Right lobe of liver (tissue), 6 donors: ENCODE measurements around the gene EVL. TPM values are rescaled to one million over a fixed set of nuclear protein-coding genes. Genes with fewer than 3 reads are reported as not detected.
A peak's percentile ranks its signal among the peaks of the same experiment; 100 is the strongest.
"Not testable (repeated sequence)": the region's sequence is repeated elsewhere in the genome, so short reads cannot be mapped to it uniquely, and the experiment has no call there.

Source experiments
- ATAC-seq, 4 donors: fragments of 200-7000 bp; cut with Tn5 transposase; one replicate each; pipeline ENCODE4 v1.9.1; 2020; ENCODE audit warnings: mild to moderate bottlenecking in 4 of 4, moderate library complexity in 4 of 4
- DNase-seq, 3 donors: peaks; one replicate each; pipeline ENCODE4 v3.0.0-alpha.2; 2020
- H3K27ac ChIP-seq, 3 donors: fragments of 200-600 bp; one replicate each; pipeline ENCODE4 v1.8.0; 2022
- H3K27me3 ChIP-seq, 2 donors: fragments of 200-600 bp; one replicate each; pipeline ENCODE4 v1.8.0; 2022
- H3K36me3 ChIP-seq, 4 donors: fragments of 200-600 bp; sonication (generic) in 1 of 4; one replicate each; pipeline versions ENCODE4 v1.5.1 to v1.8.0; 2017 to 2022; ENCODE audit warnings: control low read depth in 1 of 4
- H3K4me1 ChIP-seq, 4 donors: fragments of 200-600 bp; sonication (generic) in 1 of 4; one replicate each; pipeline versions ENCODE4 v1.5.1 to v1.8.0; 2017 to 2022; ENCODE audit warnings: control low read depth in 1 of 4
- H3K4me3 ChIP-seq, 3 donors: fragments of 200-600 bp; one replicate each; pipeline ENCODE4 v1.8.0; 2022
- H3K9me3 ChIP-seq, 4 donors: fragments of 200-600 bp; sonication (generic) in 1 of 4; one replicate each; pipeline versions ENCODE4 v1.5.1 to v1.8.0; 2017 to 2022; ENCODE audit warnings: control low read depth in 1 of 4
- CTCF ChIP-seq, 4 donors: fragments of 200-600 bp in 3 of 4; fragments of 450-650 bp in 1 of 4; IDR thresholded peaks; one replicate each; pipeline versions ENCODE4 v1.5.1 to v1.8.0; 2016 to 2022; ENCODE audit warnings: antibody characterized with exemption in 4 of 4, mild to moderate bottlenecking in 2 of 4
- POLR2A ChIP-seq: fragments of 450-650 bp; IDR thresholded peaks from one replicate; pipeline ENCODE4 v1.6.1; 2017; ENCODE audit warnings: antibody characterized with exemption, mild to moderate bottlenecking
- WGBS: methylation state at CpG from one replicate; pipeline ENCODE4 v1.1.6; 2018; ENCODE audit warnings: low coverage, low lambda C conversion rate; ENCODE audit not compliant: insufficient coverage; ENCODE audit errors: missing lambda C conversion rate; 5-methylcytosine and 5-hydroxymethylcytosine counted together
- intact Hi-C, 2 donors: fragments of 100-400 bp; cut with DNase I; formaldehyde crosslinking; loops; one replicate each; pipeline versions ENCODE4 v1.11.2 to v1.14.1; 2022
- total RNA-seq, 6 experiments: library from RNA; depleted of rRNA in 2 of 6; stranded (reverse); fragments of >200 nt in 2 of 6; fragmentation: NEBNext Ultra II Directional in 3 of 6; extraction: Animal tissue kit (Norgen Biotek cat#: 25700) in 3 of 6; gene quantifications; one replicate each; pipeline versions ENCODE4 v1.1.0 to v1.2.4, GENCODE V29; 2016 to 2023
- donor health status: DM: no; HTN: yes; CAD: no.
- donor health status: DM: no; HTN: no; CAD: no.
- donor health status: DM: no; HTN: no; CAD: no.
- donor health status: DM: no; HTN: yes; CAD: no.
- donor health status: DM: no; HTN: yes; CAD: no.

EVL gene
- total RNA-seq, 6 experiments from 2014 or later, result 23.6 to 162 (median 68.4) TPM

- no peaks in the 10 kb centered on the region for H3K36me3 ChIP-seq
- peaks cover 0 to 10% (median under 1%) of the 10 kb centered on the region in 4 donors for H3K4me1 ChIP-seq
- no peak overlapping the region for H3K27ac ChIP-seq
- TF ChIP-seq CTCF (IDR thresholded peaks at IDR 0.05), result no peak
- no peak for TF ChIP-seq POLR2A
- no peaks in the 10 kb centered on the region for H3K9me3 ChIP-seq
- 79% methylated on average over 3 of the region's 3 CpGs for WGBS
- ATAC-seq, result peak in 2 of 4 donors; percentile 21 to 36
- H3K4me3 ChIP-seq, result no peak overlapping the region
- intact Hi-C loops, result no loop called here
- DNase-seq, result no peak
- H3K27me3 ChIP-seq, result no peaks in the 10 kb centered on the region
Observed at GRCh38 chr14:100059438-100059781, 5.8 kb upstream of the EVL start.

GRCh38 chr14:100060760-100061159 is 4.5 kb upstream of the EVL start:
- whole genome bisulfite sequencing, result 80% methylated on average over 1 of the region's 3 CpGs
- H3K27me3 ChIP-seq, result no peaks in the 10 kb centered on the region
- DNase-seq (no peak), ATAC-seq (no peak)
- no peaks in the 10 kb centered on the region for H3K36me3 ChIP-seq
- no peak overlapping the region for H3K4me3 ChIP-seq
- H3K4me1 ChIP-seq, result peaks cover 0 to 10% (median under 1%) of the 10 kb centered on the region in 4 donors
- TF ChIP-seq CTCF (IDR thresholded peaks at IDR 0.05) (no peak), POLR2A (no peak)
- H3K9me3 ChIP-seq, result no peaks in the 10 kb centered on the region
- intact Hi-C loops, result no loop called here
- H3K27ac ChIP-seq, result no peak overlapping the region

GRCh38 chr14:100062590-100062989 is 2.6 kb upstream of the EVL start:
- no peak for DNase-seq
- H3K27ac ChIP-seq, result no peak overlapping the region
- H3K9me3 ChIP-seq, result no peaks in the 10 kb centered on the region
- ATAC-seq, result no peak
- WGBS, result 78% methylated on average over 3 of the region's 4 CpGs
- H3K36me3 ChIP-seq, result no peaks in the 10 kb centered on the region
- peaks cover 0 to 10% (median 0%) of the 10 kb centered on the region in 4 donors for H3K4me1 ChIP-seq
- intact Hi-C loops, result no loop called here
- no peak overlapping the region for H3K4me3 ChIP-seq
- H3K27me3 ChIP-seq, result no peaks in the 10 kb centered on the region
- TF ChIP-seq CTCF (IDR thresholded peaks at IDR 0.05), result no peak
- TF ChIP-seq POLR2A, result no peak

- no peak for DNase-seq
- H3K9me3 ChIP-seq, result no peaks in the 10 kb centered on the region
- H3K4me1 ChIP-seq, result peaks cover 0 to 9% (median 0%) of the 10 kb centered on the region in 4 donors
- no peaks in the 10 kb centered on the region for H3K36me3 ChIP-seq
- no peak overlapping the region for H3K4me3 ChIP-seq
- intact Hi-C loops, result no loop called here
- no peaks in the 10 kb centered on the region for H3K27me3 ChIP-seq
- no peak for ATAC-seq
- no peak overlapping the region for H3K27ac ChIP-seq
- TF ChIP-seq CTCF (IDR thresholded peaks at IDR 0.05) (no peak), POLR2A (no peak)
- 81% methylated on average over 6 of the region's 6 CpGs for WGBS
Observed at GRCh38 chr14:100063314-100063941, 1.8 kb upstream of the EVL start.

- H3K4me3 ChIP-seq, H3K27me3 ChIP-seq, H3K36me3 ChIP-seq, H3K9me3 ChIP-seq, H3K4me1 ChIP-seq, intact Hi-C loops, DNase-seq: not testable (repeated sequence)
- 43% methylated on average over 5 of the region's 12 CpGs for WGBS
- ATAC-seq, result peak in 3 of 4 donors; percentile 18 to 34 (median 25)
- H3K27ac ChIP-seq, result peak overlapping the region in 2 of 3 donors; percentile 33 to 56
Observed at GRCh38 chr14:100064335-100065092, 708 bp upstream of the EVL start.
